KBM-7 (cell line): Measurements from ENCODE around the gene ABLIM1.
"Not testable (repeated sequence)": the region's sequence is repeated elsewhere in the genome, so short reads cannot be mapped to it uniquely, and the experiment has no call there.

Source experiments
- DNase-seq: peaks from one replicate; pipeline ENCODE4 v3.0.0-alpha.2; 2015
- in situ Hi-C: fragments of 300-500 bp; cut with MboI; formaldehyde crosslinking; loops from 2 replicates; pipeline ENCODE4 v1.14.3; 2020; ENCODE audit warnings: low sequenced_read_pairs, low pct_unique_long_range_greater_than_20kb, mixed read lengths

ABLIM1 gene

GRCh38 chr10:114658175-114658574 lies at the start of gene ABLIM1:
Gene ABLIM1 (minus strand): TSS chr10:114658275. CDS start chr10:114658200, 75 bp downstream.
- no peak for DNase-seq
- in situ Hi-C loops = no loop called here

- in situ Hi-C loops = no loop called here
- DNase-seq = no peak
Observed at GRCh38 chr10:114706458-114707055, 48.5 kb upstream of the ABLIM1 start.

GRCh38 chr10:114704679-114705078 lies 46.6 kb upstream of the ABLIM1 start:
- DNase-seq = no peak
- in situ Hi-C loops = no loop called here

DNA sequence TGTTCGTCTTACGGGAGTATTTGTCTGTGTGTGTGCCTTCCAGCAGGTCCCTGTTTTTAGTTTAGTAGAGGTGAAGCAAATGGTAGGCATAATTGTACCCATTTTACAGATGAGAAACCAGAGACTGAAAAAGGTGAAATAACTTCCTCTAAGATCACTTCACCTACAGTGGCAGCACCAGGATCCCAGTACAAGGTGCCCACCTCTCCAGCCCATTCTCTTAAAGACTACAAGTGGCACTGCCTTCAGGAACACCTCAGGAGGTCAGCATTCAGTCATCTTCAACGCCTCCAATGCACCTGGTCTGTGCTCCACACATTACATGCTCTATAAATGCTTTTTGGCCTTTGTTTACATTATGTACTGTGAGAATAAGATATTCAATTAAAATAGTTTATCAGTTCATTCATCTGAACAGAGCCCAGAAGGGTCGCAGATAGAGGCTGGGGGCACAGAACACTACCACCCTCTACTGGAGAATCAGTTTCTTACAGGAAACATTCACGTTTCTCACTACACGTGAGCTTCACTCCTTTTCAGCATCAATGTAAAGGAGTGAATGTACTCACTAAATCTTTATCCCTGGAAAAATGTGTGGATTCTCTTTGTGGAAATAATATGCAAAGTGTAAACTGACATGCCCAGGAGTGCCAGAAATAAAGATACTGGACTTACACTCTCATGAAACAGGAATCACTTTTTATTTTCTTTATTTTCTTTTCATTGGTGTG lies 45.5 kb upstream of the ABLIM1 start:
- in situ Hi-C loops = no loop called here
- DNase-seq = peak; percentile 32

GRCh38 chr10:114698271-114699061 lies 40.4 kb upstream of the ABLIM1 start:
- in situ Hi-C loops = no loop called here
- DNase-seq = no peak

DNA sequence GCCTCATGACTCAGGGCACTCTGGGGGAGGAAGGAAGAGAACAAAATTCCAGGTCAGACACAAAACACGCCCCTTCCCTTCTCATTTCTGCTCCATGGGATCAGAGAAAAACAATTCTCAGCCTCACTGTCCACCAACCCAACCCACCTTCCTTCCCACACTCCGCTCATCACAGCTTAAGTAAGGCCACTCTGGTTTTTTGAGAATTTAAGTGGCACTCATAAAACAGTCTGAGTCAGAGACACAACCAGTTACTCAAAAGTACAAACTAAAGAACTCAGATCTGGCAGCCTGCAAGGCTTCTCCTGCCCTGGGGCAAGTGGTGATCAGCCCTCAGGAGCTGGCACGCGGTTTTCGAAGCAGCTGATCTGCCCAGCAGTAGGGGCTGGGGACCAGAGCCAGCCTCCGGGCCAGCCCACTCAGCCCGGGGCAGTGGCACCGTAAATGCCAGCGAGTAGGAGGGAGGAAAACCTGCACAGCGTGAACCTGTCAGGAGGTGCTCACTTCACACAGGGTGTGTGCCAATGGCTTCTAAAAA lies 39.1 kb upstream of the ABLIM1 start:
- in situ Hi-C loops = no loop called here
- no peak for DNase-seq

- in situ Hi-C loops, DNase-seq: not testable (repeated sequence)
Observed at GRCh38 chr10:114696301-114696700, 38.2 kb upstream of the ABLIM1 start.

- in situ Hi-C loops = no loop called here
- DNase-seq = peak; percentile 21
Observed at GRCh38 chr10:114694752-114695151, 36.7 kb upstream of the ABLIM1 start.

- in situ Hi-C loops = no loop called here
- DNase-seq = no peak
Observed at GRCh38 chr10:114694062-114694461, 36.0 kb upstream of the ABLIM1 start.

GRCh38 chr10:114691442-114691941 lies 33.4 kb upstream of the ABLIM1 start:
- no peak for DNase-seq
- in situ Hi-C loops = no loop called here

GRCh38 chr10:114688786-114689185 lies 30.7 kb upstream of the ABLIM1 start:
- in situ Hi-C loops = no loop called here
- no peak for DNase-seq

DNA sequence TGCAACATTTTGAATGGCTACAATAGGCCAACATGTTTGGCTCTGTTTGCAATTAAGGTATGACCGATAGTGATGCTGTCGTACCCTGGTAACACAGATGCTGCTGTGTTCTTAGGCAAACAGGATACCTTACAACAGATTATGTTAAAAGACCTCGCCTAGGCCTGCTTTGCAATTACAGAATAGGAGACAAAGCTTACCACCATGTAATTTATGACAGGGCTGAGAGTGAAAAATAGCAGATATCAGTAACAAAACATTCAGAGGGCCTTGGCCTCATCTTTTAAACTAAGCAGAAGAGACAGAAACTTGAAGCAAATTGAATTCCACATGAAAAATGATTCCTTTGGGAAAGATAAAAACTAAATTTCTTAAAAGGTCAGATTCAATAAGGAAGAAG lies 29.4 kb upstream of the ABLIM1 start:
- in situ Hi-C loops = no loop called here
- DNase-seq = no peak

- in situ Hi-C loops = no loop called here
- no peak for DNase-seq
Observed at GRCh38 chr10:114686013-114686412, 27.9 kb upstream of the ABLIM1 start.

DNA sequence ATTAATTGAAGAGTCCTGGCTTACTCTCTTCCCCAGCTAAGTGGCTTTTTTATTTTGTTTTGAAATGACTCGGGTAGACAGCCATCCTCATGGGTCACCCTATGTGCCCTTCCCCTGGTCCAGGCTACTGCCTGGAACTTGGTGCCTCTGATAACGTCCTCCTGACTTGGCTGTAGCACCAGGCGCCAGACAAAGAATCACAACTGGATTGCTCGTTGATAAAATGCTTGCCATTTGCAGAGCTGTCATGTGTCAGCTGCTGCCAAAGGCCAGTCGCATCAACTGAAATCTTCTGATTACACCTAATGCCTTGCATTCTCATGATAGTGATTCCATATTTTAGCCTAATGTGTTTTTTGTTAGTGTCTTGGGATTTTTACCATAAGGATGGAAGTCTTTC lies 27.4 kb upstream of the ABLIM1 start:
- in situ Hi-C loops = no loop called here
- DNase-seq = no peak

DNA sequence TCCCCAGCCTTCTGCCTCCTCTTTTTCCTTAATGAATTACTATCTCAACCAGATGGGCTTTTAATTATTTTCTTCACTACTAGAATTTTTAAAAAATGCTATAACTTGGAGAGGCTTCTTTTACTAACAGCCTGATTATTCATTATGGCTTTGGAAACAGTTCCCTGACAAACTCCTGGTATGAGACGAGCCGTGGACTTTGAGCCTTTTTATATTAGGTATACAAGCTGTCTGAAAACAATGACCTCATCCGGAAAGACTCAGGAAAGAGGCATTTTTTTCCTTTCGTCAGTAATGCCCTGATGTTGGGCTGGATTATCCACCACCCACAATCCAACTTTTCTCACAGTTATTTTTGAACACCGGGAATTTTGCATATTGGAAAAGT lies 26.7 kb upstream of the ABLIM1 start:
- in situ Hi-C loops = no loop called here
- DNase-seq = no peak

DNA sequence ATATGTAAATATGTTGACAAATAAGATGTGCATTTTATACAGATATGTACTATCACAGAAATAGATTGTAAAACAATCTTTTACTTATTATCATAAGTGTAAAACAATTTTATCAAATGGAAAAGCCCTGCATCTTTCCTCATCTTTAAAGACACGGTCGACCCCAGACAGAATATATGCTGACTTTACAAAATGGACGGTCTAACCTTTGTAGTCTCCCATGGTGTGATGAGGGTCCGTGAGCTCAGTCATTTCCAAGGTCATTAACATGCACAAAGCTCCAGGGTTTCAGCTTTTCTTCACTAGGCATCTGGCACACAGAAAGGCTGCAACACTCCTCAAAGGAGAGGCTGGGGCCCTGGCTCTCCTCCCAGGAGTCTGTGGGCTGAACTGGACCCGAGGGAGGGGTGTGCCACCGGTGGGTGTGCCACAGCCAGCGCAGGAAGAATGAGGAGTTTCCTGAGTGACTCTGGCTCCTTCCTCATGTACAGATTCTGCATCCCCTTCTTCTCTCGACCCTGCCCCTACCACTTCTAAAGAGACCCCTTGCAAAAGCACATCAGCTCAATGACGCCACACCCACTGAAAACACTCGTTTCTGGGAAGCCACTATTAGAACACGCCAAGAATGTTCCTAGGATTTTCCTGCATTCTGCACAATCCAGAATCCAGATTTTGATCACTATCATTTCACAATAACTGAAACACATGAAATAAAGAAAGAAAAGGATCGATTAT lies 26.2 kb upstream of the ABLIM1 start:
- in situ Hi-C loops = no loop called here
- DNase-seq = no peak

DNA sequence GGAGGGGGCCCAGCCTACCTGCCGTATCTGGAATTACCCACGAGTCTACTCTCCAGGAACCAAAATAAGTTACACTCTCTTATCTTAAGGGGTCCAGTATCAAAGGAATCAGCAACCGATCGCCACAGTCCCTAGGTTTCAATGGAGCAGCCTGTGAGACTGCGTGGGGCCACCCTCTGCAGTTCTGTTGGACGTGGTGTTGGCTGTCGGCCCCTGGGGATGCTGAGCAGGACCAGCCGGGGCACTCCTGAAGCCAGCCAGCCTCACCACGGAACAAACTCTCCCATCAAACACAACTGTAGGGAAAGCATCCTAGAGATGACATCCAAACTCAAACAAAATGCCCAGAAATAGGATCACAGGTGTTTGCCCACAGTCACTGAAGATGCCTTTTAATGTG lies 25.5 kb upstream of the ABLIM1 start:
- in situ Hi-C loops = no loop called here
- no peak for DNase-seq

- in situ Hi-C loops = no loop called here
- no peak for DNase-seq
Observed at GRCh38 chr10:114683162-114683561, 25.1 kb upstream of the ABLIM1 start.

- no peak for DNase-seq
- in situ Hi-C loops = no loop called here
Observed at GRCh38 chr10:114682532-114682931, 24.5 kb upstream of the ABLIM1 start.
